PFSK-1 (cell line): ENCODE measurements around the gene ADAM12.

ENCODE experiments used
- FOXP2 ChIP-seq: optimal IDR thresholded peaks from 2 replicates; pipeline ENCODE3; 2011; ENCODE audit warnings: borderline replicate concordance, control low read depth, inconsistent platforms; ENCODE audit not compliant: insufficient read depth; ENCODE audit errors: extremely low read length, extremely low read depth
- POLR2AphosphoS5 ChIP-seq: IDR thresholded peaks from 2 replicates; pipeline ENCODE4 v1.6.1; 2012; ENCODE audit warnings: low read depth, mild to moderate bottlenecking, control low read depth, low read length, moderate library complexity
- SIN3A ChIP-seq: IDR thresholded peaks from 2 replicates; pipeline ENCODE4 v1.6.1; 2012; ENCODE audit warnings: mild to moderate bottlenecking, low read length, moderate library complexity, borderline replicate concordance; ENCODE audit not compliant: insufficient read depth

DNA sequence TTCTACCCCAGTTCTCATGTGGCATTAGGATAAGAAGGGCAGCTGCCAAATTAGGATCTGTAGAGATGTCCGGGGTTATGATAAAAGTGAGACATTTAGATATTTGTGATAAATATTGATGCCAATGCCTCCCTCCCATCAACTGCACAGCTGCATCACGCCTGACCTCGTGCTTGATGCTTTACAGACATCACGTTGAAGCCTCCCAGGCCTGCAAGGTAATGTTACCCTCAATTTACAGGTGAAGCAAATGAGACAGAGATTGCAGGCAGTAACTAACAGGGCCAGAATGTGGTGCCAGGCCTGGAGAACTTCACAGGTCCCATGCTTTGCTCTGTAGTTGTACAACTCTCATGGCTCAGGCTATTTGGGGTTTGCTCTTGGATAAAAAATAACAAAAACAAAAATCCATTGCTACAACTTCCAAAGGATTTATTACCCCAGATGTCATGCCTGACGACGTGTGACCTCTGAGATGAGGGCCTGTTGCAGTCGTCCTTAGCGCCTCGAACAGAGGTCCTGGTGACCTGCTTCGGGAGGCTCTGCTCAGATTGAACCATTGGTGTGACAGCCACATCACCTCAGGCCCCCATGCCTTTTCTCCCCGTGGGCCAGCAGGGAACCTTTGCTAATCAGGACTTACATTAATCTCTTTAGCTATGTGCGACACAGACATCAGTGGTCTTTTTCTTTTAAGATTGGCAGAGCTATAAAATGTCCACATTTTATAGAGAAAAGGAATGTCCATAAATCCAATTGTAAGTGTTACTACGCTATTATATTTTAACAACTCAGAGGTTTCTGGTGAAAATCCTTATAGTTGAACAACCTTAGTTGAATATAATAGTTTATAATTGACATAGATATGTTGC is 169.3 kb downstream of the ADAM12 start:
- TF ChIP-seq FOXP2 = no peak
- TF ChIP-seq POLR2AphosphoS5 = no peak
- no peak for TF ChIP-seq SIN3A
